Heart right ventricle (tissue), 16 donors: ENCODE results near the gene SERPINC1. TPM values are rescaled to one million over a fixed set of nuclear protein-coding genes. Genes with fewer than 3 reads are reported as not detected.

Source experiments
- ATAC-seq, 8 donors: fragments of 200-7000 bp; cut with Tn5 transposase; one replicate each; pipeline ENCODE4 v1.9.1; 2020; ENCODE audit warnings: mild to moderate bottlenecking in 8 of 8, moderate library complexity in 8 of 8, moderate number of reproducible peaks in 1 of 8
- DNase-seq, 2 donors: peaks; one replicate each; pipeline ENCODE4 v3.0.0-alpha.2; 2020
- H3K27ac ChIP-seq, 10 donors: fragments of 200-600 bp; sonication (generic) in 2 of 10; one replicate each; pipeline versions ENCODE4 v1.5.0 to v1.8.0; 2020 to 2022; ENCODE audit warnings: mild to moderate bottlenecking in 3 of 10
- H3K27me3 ChIP-seq, 7 donors: fragments of 200-600 bp; one replicate each; pipeline ENCODE4 v1.8.0; 2021 to 2022; ENCODE audit warnings: mild to moderate bottlenecking in 2 of 7
- H3K36me3 ChIP-seq, 9 donors: fragments of 200-600 bp; sonication (generic) in 1 of 9; one replicate each; pipeline versions ENCODE4 v1.5.0 to v1.8.0; 2020 to 2022; ENCODE audit warnings: mild to moderate bottlenecking in 2 of 9
- H3K4me1 ChIP-seq, 9 donors: fragments of 200-600 bp; sonication (generic) in 1 of 9; one replicate each; pipeline versions ENCODE4 v1.5.0 to v1.8.0; 2020 to 2022; ENCODE audit warnings: mild to moderate bottlenecking in 4 of 9
- H3K4me3 ChIP-seq, 10 donors: fragments of 200-600 bp; sonication (generic) in 2 of 10; one replicate each; pipeline versions ENCODE4 v1.5.0 to v1.8.0; 2020 to 2022; ENCODE audit warnings: mild to moderate bottlenecking in 7 of 10, moderate library complexity in 2 of 10
- H3K9me3 ChIP-seq, 11 donors: fragments of 200-600 bp in 10 of 11; sonication (generic) in 2 of 11; one replicate each; pipeline versions ENCODE4 v1.5.0 to v1.8.0; 2013 to 2022; ENCODE audit warnings: mild to moderate bottlenecking in 2 of 11, control low read depth in 1 of 11, moderate library complexity in 1 of 11
- CTCF ChIP-seq, 9 donors: fragments of 200-600 bp; sonication (generic) in 2 of 9; IDR thresholded peaks; one replicate each; pipeline versions ENCODE4 v1.5.0 to v1.8.0; 2021 to 2022; ENCODE audit warnings: antibody characterized with exemption in 9 of 9, mild to moderate bottlenecking in 5 of 9, moderate library complexity in 1 of 9
- WGBS, 2 donors: extraction: QIAGEN DNeasy Blood & Tissue Kit; methylation state at CpG; one replicate each; pipeline ENCODE4 v1.1.7; 2013; ENCODE audit warnings: inconsistent platforms in 1 of 2; 5-methylcytosine and 5-hydroxymethylcytosine counted together
- intact Hi-C, 10 donors: fragments of 100-400 bp; cut with DNase I; formaldehyde crosslinking; loops; one replicate each; pipeline versions ENCODE4 v1.11.1 to v1.14.2; 2022
- polyA plus RNA-seq, 2 donors: library from polyadenylated mRNA; stranded (reverse); fragments of 200-250 nt; gene quantifications; one replicate each; pipeline ENCODE4 v1.2.3, GENCODE V29; 2013
- total RNA-seq, 10 donors: library from RNA; stranded (reverse); fragmentation: NEBNext Ultra II Directional in 3 of 10; extraction: Animal tissue kit (Norgen Biotek cat#: 25700) in 3 of 10; gene quantifications; one replicate each; pipeline versions ENCODE4 v1.2.1 to v1.2.4, GENCODE V29; 2021 to 2023
- donor health status: Arrhythmogenic right ventricular cardiomyopathy.
- donor health status: ischemic (EF 13 %, LVEDD 7.1; RV severe dilation, severe dysfunction).
- donor health status: healthy with polysubstance abuse.
- donor health status: DM: no; HTN: yes; CAD: no.
- donor health status: DM: no; HTN: no; CAD: no.
- donor health status: ischemic (EF 25% LVEDD 6.9; RV normal size, moderate dysfunction).
- donor health status: ischemic (EF 25% LVEDD 5.7; RV mildly dilated, moderate dysfunction).
- donor health status: healthy.
- donor health status: DM: yes; HTN: yes; CAD: no.
- donor health status: Ischemic cardiomyopathy.
- donor health status: ischemic (EF 35%, LVEDD 5.7; RV mildly dilated, moderate dysfunction).
- donor health status: nonischemic (EF 11% LVEDD 7.7; RV severe dilation, severe dysfunction).
- donor health status: DM: yes; HTN: yes; CAD: no.
- donor health status: PGD.
- donor health status: ischemic (EF 29% LVEDD 5.4; RV normal size, mild dysfunction).
- donor health status: nonischemic (EF 23%, LVEDD 6.1; RV moderate dilation, normal function).

The SERPINC1 gene
- total and polyA plus RNA-seq, 12 donors, result 0.20 to 0.44 (median 0.34) TPM; not detected in 9

GRCh38 chr1:173871500-173871899, 45.6 kb downstream of the SERPINC1 start:
- no peak overlapping the region for H3K4me3 ChIP-seq
- intact Hi-C loops, result no loop called here
- no peaks in the 10 kb centered on the region for H3K27me3 ChIP-seq
- ATAC-seq (no peak), DNase-seq (no peak)
- TF ChIP-seq CTCF (IDR thresholded peaks at IDR 0.05), result no peak
- H3K9me3 ChIP-seq, result no peaks in the 10 kb centered on the region
- 83 to 96% methylated on average over 2 of the region's 2 CpGs for WGBS, 2 donors
- H3K27ac ChIP-seq, result peak overlapping the region in 2 of 10 donors; percentile 98 to 99
- peaks cover 0 to 43% (median 40%) of the 10 kb centered on the region in 9 donors for H3K4me1 ChIP-seq
- H3K36me3 ChIP-seq, result peaks cover 0 to 64% (median 13%) of the 10 kb centered on the region in 9 donors

- Histone ChIP-seq H3K27ac (peak overlapping the region in 4 of 10 donors; percentile 98 to 99 (median 98)), H3K36me3 (peaks cover 0 to 64% (median 10%) of the 10 kb centered on the region in 9 donors), H3K4me3 (no peak overlapping the region), H3K27me3 (no peaks in the 10 kb centered on the region), H3K9me3 (no peaks in the 10 kb centered on the region), H3K4me1 (peaks cover 2 to 47% (median 44%) of the 10 kb centered on the region in 9 donors)
- DNase-seq (no peak), ATAC-seq (no peak)
- TF ChIP-seq CTCF (IDR thresholded peaks at IDR 0.05), result no peak
- intact Hi-C loops, result no loop called here
- 68 to 69% methylated on average over 5 of the region's 5 CpGs for WGBS, 2 donors
Observed at GRCh38 chr1:173871091-173871490, 46.0 kb downstream of the SERPINC1 start.

- Histone ChIP-seq H3K27ac (peak overlapping the region in 7 of 10 donors; percentile 22 to 99 (median 98)), H3K4me3 (peak overlapping the region in 1 of 10 donors; percentile 17), H3K27me3 (no peaks in the 10 kb centered on the region), H3K4me1 (peaks cover 4 to 53% (median 50%) of the 10 kb centered on the region in 9 donors), H3K36me3 (peaks cover 0 to 64% (median 12%) of the 10 kb centered on the region in 9 donors), H3K9me3 (no peaks in the 10 kb centered on the region)
- 67 to 81% methylated on average over 15 of the region's 15 CpGs for WGBS, 2 donors
- no peak for TF ChIP-seq CTCF (IDR thresholded peaks at IDR 0.05)
- DNase-seq, result no peak
- ATAC-seq, result no peak
- intact Hi-C loops, result no loop called here
Observed at GRCh38 chr1:173870252-173871075, 46.7 kb downstream of the SERPINC1 start.

- H3K27me3 ChIP-seq, result no peaks in the 10 kb centered on the region
- H3K4me1 ChIP-seq, result peaks cover 4 to 65% (median 58%) of the 10 kb centered on the region in 9 donors
- intact Hi-C loops, result loop anchor here in 3 of 10 donors (2.0 to 10.0 kb wide), 4 partner anchors 42 to 286 kb away; partner anchors contain the start of genes RC3H1 (in 3 of the 3) and RABGAP1L (in 1 of the 3)
- H3K36me3 ChIP-seq, result peaks cover 0 to 66% (median 26%) of the 10 kb centered on the region in 9 donors
- ATAC-seq (no peak), DNase-seq (no peak)
- no peak for TF ChIP-seq CTCF (IDR thresholded peaks at IDR 0.05)
- H3K27ac ChIP-seq, result peak overlapping the region; percentile 94 to 99 (median 98)
- H3K9me3 ChIP-seq, result no peaks in the 10 kb centered on the region
- H3K4me3 ChIP-seq, result peak overlapping the region; percentile 61 to 94 (median 87)
- WGBS, 2 donors, result 4 to 6% methylated on average over 5 of the region's 5 CpGs
Observed at GRCh38 chr1:173869021-173869359, 48.1 kb downstream of the SERPINC1 start.
